ENCODE measurements around the gene CCDC136.

Gene CCDC136

GRCh38 chr7:128842674-128843641 lies 51.2 kb downstream of the CCDC136 start:
- no peak for DNase-seq (ENCODE audit: low read depth)
- H3K4me3 ChIP-seq (ENCODE audit: control insufficient read depth, low read depth, low read length), result no peak overlapping the region
- no peak for TF ChIP-seq CTCF (conservative IDR thresholded peaks at IDR 0.05; ENCODE audit: control insufficient read depth, insufficient read depth, low read depth, low read length)

- H3K4me3 ChIP-seq (ENCODE audit: control insufficient read depth, low read depth, low read length), result no peak overlapping the region
- no peak for DNase-seq (ENCODE audit: low read depth)
- TF ChIP-seq CTCF (conservative IDR thresholded peaks at IDR 0.05; ENCODE audit: control insufficient read depth, insufficient read depth, low read depth, low read length), result no peak
Observed at GRCh38 chr7:128843938-128844621, 52.3 kb downstream of the CCDC136 start.

- H3K4me3 ChIP-seq (ENCODE audit: control insufficient read depth, low read depth, low read length), result no peak overlapping the region
- no peak for DNase-seq (ENCODE audit: low read depth)
- TF ChIP-seq CTCF (conservative IDR thresholded peaks at IDR 0.05; ENCODE audit: control insufficient read depth, insufficient read depth, low read depth, low read length), result no peak
Observed at GRCh38 chr7:128844777-128845311, 53.1 kb downstream of the CCDC136 start.

GRCh38 chr7:128845475-128845874 lies 53.7 kb downstream of the CCDC136 start:
- TF ChIP-seq CTCF (conservative IDR thresholded peaks at IDR 0.05; ENCODE audit: control insufficient read depth, insufficient read depth, low read depth, low read length), result no peak
- DNase-seq (ENCODE audit: low read depth), result no peak
- H3K4me3 ChIP-seq (ENCODE audit: control insufficient read depth, low read depth, low read length), result no peak overlapping the region

GRCh38 chr7:128845987-128846386 lies 54.2 kb downstream of the CCDC136 start:
- H3K4me3 ChIP-seq (ENCODE audit: control insufficient read depth, low read depth, low read length), result no peak overlapping the region
- TF ChIP-seq CTCF (conservative IDR thresholded peaks at IDR 0.05; ENCODE audit: control insufficient read depth, insufficient read depth, low read depth, low read length), result no peak
- DNase-seq (ENCODE audit: low read depth), result no peak

GRCh38 chr7:128846781-128847444 lies 55.1 kb downstream of the CCDC136 start:
- DNase-seq (ENCODE audit: low read depth), result no peak
- H3K4me3 ChIP-seq (ENCODE audit: control insufficient read depth, low read depth, low read length), result no peak overlapping the region
- TF ChIP-seq CTCF (conservative IDR thresholded peaks at IDR 0.05; ENCODE audit: control insufficient read depth, insufficient read depth, low read depth, low read length), result no peak

All from fibroblast of mammary gland (primary cell).